Neural progenitor cell (in vitro differentiated cells): Measurements from ENCODE around the gene POU3F3.

Source experiments
- CTCF ChIP-seq: fragments of 200-600 bp; sonication (generic); IDR thresholded peaks from 2 replicates; pipeline ENCODE4 v1.5.1; 2017; ENCODE audit warnings: antibody characterized with exemption, mild to moderate bottlenecking
- EZH2phosphoT487 ChIP-seq: fragments of 200-600 bp; sonication (generic); IDR thresholded peaks from 2 replicates; pipeline ENCODE4 v1.6.1; 2017; ENCODE audit warnings: antibody characterized with exemption

GRCh38 chr2:104850361-104851290 is 3.3 kb upstream of the POU3F3 start:
- no peak for TF ChIP-seq EZH2phosphoT487
- no peak for TF ChIP-seq CTCF
